Astrocyte (in vitro differentiated cells and primary cell): ENCODE data around the gene CALCR.

ENCODE experiments used
- EZH2 ChIP-seq: IDR thresholded peaks from 2 replicates; pipeline ENCODE4 v1.6.1; 2012; ENCODE audit warnings: mild to moderate bottlenecking, low read length, inconsistent platforms; ENCODE audit not compliant: insufficient read depth
- TF ChIP-seq, protein P1 (sequence below): IDR thresholded peaks from 2 replicates; pipeline ENCODE4 v1.5.1; 2011; ENCODE audit warnings: low read depth, mild to moderate bottlenecking, inconsistent platforms, low read length, moderate library complexity; ENCODE audit not compliant: insufficient read depth

DNA sequence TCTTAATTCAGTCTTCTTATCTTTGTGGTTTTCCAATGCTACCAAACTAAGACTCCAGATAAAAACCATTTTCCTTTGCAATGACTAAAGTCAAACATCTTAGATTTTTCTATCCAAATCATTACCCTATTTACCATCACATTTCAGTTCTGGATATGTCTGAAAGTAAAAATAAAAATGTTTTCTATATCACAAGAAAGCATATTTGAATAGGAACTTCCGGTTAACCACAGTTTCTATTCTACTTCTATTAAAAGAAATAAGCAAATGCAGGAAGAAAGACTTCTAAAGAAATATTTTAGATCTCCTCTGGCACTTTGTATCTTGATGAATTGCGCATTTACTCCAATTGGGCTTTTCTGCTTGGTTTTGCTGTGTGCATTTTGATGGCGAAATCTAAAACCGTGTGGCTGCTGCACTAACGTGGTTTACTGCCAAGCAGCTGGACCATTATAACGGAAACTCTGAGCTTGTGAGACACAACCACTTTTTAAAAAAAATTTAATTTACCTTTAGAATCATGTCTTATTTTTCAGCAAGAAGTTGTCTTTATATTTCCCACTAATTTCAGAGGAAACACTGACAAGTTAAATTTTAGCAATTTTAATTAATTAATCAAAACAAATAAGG lies 196.3 kb downstream of the CALCR start:
- TF ChIP-seq, protein P1, sequence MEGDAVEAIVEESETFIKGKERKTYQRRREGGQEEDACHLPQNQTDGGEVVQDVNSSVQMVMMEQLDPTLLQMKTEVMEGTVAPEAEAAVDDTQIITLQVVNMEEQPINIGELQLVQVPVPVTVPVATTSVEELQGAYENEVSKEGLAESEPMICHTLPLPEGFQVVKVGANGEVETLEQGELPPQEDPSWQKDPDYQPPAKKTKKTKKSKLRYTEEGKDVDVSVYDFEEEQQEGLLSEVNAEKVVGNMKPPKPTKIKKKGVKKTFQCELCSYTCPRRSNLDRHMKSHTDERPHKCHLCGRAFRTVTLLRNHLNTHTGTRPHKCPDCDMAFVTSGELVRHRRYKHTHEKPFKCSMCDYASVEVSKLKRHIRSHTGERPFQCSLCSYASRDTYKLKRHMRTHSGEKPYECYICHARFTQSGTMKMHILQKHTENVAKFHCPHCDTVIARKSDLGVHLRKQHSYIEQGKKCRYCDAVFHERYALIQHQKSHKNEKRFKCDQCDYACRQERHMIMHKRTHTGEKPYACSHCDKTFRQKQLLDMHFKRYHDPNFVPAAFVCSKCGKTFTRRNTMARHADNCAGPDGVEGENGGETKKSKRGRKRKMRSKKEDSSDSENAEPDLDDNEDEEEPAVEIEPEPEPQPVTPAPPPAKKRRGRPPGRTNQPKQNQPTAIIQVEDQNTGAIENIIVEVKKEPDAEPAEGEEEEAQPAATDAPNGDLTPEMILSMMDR = no peak
- no peak for TF ChIP-seq EZH2
